Tibial artery (tissue), 4 donors: ENCODE results near the gene CEBPE.
A peak's percentile ranks its signal among the peaks of the same experiment; 100 is the strongest.

Experiments used
- DNase-seq, 2 donors: peaks; one replicate each; pipeline ENCODE4 v3.0.0-alpha.2; 2019
- H3K27ac ChIP-seq, 2 donors: fragments of 200-600 bp; sonication (generic) in 1 of 2; 1 replicate in 1 of 2; 2 replicates in 1 of 2; pipeline ENCODE4 v1.5.1; 2018 to 2019; ENCODE audit warnings: mild to moderate bottlenecking in 1 of 2
- H3K27me3 ChIP-seq, 2 donors: fragments of 200-600 bp; sonication (generic) in 1 of 2; one replicate each; pipeline versions ENCODE4 v1.5.1 to v1.6.0; 2016 to 2019
- H3K36me3 ChIP-seq, 3 donors: fragments of 200-600 bp; sonication (generic) in 2 of 3; one replicate each; pipeline ENCODE4 v1.5.1; 2016 to 2019; ENCODE audit warnings: mild to moderate bottlenecking in 2 of 3
- H3K4me1 ChIP-seq, 4 donors: fragments of 200-600 bp; sonication (generic) in 2 of 4; 1 replicate in 3 of 4; 2 replicates in 1 of 4; pipeline ENCODE4 v1.5.1; 2016 to 2019
- H3K4me3 ChIP-seq, 2 donors: fragments of 200-600 bp; sonication (generic) in 1 of 2; 1 replicate in 1 of 2; 2 replicates in 1 of 2; pipeline ENCODE4 v1.5.1; 2018 to 2019; ENCODE audit warnings: mild to moderate bottlenecking in 2 of 2
- H3K9me3 ChIP-seq, 3 donors: fragments of 200-600 bp; sonication (generic) in 1 of 3; one replicate each; pipeline ENCODE4 v1.5.1; 2016 to 2019
- intact Hi-C: fragments of 100-400 bp; cut with DNase I; formaldehyde crosslinking; loops from one replicate; pipeline ENCODE4 v1.15.0; 2023; ENCODE audit warnings: low total_unique reads
- TF ChIP-seq, protein P1 (sequence below), 2 experiments: fragments of 200-600 bp in 1 of 2; fragments of 450-650 bp in 1 of 2; IDR thresholded peaks; one replicate each; pipeline ENCODE4 v1.5.1; 2017 to 2019; ENCODE audit warnings: antibody characterized with exemption in 2 of 2, mild to moderate bottlenecking in 1 of 2, moderate library complexity in 1 of 2

CEBPE gene

DNA sequence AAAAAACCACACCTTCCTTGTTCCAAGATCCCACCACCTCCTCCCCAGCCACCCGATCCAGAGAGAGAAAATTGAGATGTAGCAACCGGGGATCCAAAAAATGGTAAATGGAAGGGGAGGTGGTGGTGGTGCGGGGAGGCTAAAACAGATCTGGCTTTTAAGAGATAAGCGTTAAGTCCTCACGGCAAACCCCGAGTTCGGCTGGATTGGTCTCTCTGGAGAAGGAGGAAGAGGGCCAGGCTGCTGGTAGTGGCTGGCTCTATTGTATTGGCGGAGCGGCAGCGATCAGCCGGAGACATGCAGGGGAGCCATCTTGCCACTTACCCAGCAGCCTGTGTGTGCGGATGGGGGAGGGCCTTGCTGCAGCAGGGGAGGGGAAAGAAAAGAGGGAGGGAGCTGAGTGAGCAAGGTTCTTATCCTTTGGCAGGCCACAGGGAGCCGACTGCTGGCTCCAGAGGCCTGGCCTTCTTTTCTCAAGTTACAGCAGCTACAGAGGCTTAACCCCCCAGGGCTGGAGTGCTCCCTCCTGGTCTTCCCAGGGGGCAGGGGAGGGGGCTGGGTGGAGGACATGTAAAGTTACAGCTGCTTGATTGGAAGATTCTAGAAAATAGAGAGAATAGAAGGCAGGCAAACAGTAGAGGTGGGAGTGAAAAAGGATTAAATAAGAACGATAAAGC, 47.7 kb downstream of the CEBPE start:
- TF ChIP-seq, protein P1, sequence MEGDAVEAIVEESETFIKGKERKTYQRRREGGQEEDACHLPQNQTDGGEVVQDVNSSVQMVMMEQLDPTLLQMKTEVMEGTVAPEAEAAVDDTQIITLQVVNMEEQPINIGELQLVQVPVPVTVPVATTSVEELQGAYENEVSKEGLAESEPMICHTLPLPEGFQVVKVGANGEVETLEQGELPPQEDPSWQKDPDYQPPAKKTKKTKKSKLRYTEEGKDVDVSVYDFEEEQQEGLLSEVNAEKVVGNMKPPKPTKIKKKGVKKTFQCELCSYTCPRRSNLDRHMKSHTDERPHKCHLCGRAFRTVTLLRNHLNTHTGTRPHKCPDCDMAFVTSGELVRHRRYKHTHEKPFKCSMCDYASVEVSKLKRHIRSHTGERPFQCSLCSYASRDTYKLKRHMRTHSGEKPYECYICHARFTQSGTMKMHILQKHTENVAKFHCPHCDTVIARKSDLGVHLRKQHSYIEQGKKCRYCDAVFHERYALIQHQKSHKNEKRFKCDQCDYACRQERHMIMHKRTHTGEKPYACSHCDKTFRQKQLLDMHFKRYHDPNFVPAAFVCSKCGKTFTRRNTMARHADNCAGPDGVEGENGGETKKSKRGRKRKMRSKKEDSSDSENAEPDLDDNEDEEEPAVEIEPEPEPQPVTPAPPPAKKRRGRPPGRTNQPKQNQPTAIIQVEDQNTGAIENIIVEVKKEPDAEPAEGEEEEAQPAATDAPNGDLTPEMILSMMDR (IDR thresholded peaks at IDR 0.05), result no peak
- no peaks in the 10 kb centered on the region for H3K9me3 ChIP-seq
- H3K36me3 ChIP-seq, result peaks cover 48 to 62% (median 55%) of the 10 kb centered on the region in 3 donors
- H3K27ac ChIP-seq, result peak overlapping the region; percentile 74 to 83
- DNase-seq, result peak; percentile 89 to 94
- peak overlapping the region; percentile 56 to 60 for H3K4me3 ChIP-seq
- intact Hi-C loops, result no loop called here
- H3K27me3 ChIP-seq, result no peaks in the 10 kb centered on the region
- H3K4me1 ChIP-seq, result peaks cover 0 to 44% (median 28%) of the 10 kb centered on the region in 4 donors

DNA sequence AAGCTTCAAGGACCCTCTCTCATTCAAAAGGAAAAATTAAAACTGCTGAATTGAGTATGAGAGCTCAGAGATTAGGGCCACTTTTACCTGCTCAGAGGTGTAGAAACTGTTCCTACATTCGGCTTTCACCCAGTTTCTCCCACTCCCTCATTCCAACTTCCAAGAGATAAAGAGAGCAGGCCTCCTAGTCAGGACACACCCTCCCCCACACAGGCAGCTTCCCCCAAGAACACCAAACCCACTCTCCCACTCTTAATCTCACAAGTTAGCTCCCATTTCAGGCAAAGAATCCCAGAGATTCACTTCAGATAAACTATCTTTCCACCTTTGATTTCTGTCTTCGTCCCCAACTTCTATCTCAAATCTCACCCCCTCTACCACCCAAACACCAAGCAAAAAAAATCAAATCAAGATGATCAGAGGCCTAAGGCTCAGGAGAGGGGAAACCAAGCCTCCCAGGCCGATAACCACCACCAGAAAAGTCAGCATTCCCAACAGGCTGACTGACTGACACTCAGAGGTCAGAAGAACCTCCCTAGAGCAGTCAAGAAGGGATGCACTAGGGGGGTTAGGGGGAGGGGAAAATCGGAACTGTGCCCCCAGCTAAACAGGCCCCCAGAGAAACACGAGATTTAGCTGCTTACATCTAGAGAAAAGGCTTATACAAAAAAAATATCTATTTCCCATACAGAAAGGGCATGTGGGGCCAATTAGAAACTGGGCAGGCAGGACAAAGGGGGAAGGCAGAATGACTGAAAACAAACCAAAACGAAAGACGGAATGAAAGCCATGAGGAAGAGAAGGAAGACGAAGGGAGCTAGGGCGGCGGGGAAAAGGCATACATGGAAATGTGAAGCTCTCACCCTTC, 48.6 kb downstream of the CEBPE start:
- intact Hi-C loops, result no loop called here
- Histone ChIP-seq H3K4me3 (peak overlapping the region; percentile 56 to 60), H3K27me3 (no peaks in the 10 kb centered on the region), H3K27ac (peak overlapping the region; percentile 74 to 83), H3K4me1 (peaks cover 0 to 44% (median 28%) of the 10 kb centered on the region in 4 donors), H3K9me3 (no peaks in the 10 kb centered on the region), H3K36me3 (peaks cover 46 to 62% (median 55%) of the 10 kb centered on the region in 3 donors)
- no peak for DNase-seq
- TF ChIP-seq, protein P1 (IDR thresholded peaks at IDR 0.05), result no peak

DNA sequence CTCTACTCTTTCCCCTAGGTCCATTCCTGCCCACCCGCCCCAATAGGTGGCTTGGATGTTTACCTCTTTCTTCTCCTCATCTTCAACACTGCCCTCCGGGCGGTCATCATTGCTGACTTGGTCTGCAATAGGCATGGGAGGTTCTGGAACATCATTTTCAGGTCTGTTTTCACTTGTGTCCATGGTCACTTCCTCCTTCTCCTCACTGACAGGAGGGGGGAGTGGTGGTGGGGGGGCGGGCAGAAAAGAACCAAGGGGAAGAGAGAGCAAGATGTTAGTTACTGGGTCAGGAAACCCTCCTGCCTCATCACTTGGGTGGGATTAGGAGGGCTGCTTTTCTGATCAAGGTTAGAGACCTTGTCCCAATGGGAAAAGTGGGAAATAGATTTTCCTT, 49.6 kb downstream of the CEBPE start:
- Histone ChIP-seq H3K36me3 (peaks cover 46 to 64% (median 57%) of the 10 kb centered on the region in 3 donors), H3K4me1 (peaks cover 0 to 44% (median 28%) of the 10 kb centered on the region in 4 donors), H3K9me3 (no peaks in the 10 kb centered on the region), H3K27ac (peak overlapping the region in 1 of 2 donors; percentile 14), H3K4me3 (no peak overlapping the region), H3K27me3 (no peaks in the 10 kb centered on the region)
- TF ChIP-seq, protein P1 (IDR thresholded peaks at IDR 0.05), result no peak
- intact Hi-C loops, result no loop called here
- DNase-seq, result peak in 1 of 2 donors; percentile 53

DNA sequence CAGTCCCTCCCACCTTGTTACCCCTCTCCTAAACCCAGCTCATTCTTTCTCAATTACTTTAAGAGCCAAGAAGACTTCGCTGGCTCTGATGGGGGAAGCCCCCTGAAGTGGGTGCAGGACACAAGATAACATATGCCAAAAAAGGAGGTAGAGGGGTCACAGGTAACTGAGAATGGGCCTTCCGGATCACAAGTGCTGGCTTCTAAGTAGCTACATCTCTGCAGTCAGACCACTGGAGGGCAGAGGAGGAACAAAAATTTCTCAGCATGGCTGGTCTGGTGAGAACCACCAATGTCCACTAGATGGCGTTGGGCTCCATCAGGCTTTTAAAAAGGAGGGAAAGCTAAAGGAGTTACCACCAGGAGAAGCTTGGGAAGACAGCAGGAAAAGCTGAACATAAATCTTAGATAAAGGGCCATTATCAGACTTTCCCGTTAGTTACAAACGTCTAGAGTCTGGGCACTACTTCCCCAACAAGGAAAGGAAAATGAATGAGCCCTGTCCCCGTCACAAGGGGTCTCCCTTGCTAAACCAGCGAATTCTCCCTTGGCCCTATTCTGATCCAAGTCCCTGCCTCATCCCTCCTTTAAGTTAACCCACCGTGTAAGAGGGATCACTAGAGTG, 50.2 kb downstream of the CEBPE start:
- peaks cover 0 to 48% (median 28%) of the 10 kb centered on the region in 4 donors for H3K4me1 ChIP-seq
- intact Hi-C loops, result no loop called here
- H3K27ac ChIP-seq, result peak overlapping the region in 1 of 2 donors; percentile 24
- TF ChIP-seq, protein P1 (IDR thresholded peaks at IDR 0.05), result peak; percentile 94 to 96
- H3K36me3 ChIP-seq, result peaks cover 47 to 64% (median 58%) of the 10 kb centered on the region in 3 donors
- no peaks in the 10 kb centered on the region for H3K9me3 ChIP-seq
- DNase-seq, result peak; percentile 75 to 89
- no peaks in the 10 kb centered on the region for H3K27me3 ChIP-seq
- no peak overlapping the region for H3K4me3 ChIP-seq
